COR-L47 (cell line): Measurements from ENCODE around the gene SRSF10.
A peak's percentile ranks its signal among the peaks of the same experiment; 100 is the strongest.
"Not testable (repeated sequence)": the region's sequence is repeated elsewhere in the genome, so short reads cannot be mapped to it uniquely, and the experiment has no call there.

Source experiments
- DNase-seq: peaks from one replicate; lab custom pipeline; 2025; lab: John Stamatoyannopoulos, UW

SRSF10 gene

DNA sequence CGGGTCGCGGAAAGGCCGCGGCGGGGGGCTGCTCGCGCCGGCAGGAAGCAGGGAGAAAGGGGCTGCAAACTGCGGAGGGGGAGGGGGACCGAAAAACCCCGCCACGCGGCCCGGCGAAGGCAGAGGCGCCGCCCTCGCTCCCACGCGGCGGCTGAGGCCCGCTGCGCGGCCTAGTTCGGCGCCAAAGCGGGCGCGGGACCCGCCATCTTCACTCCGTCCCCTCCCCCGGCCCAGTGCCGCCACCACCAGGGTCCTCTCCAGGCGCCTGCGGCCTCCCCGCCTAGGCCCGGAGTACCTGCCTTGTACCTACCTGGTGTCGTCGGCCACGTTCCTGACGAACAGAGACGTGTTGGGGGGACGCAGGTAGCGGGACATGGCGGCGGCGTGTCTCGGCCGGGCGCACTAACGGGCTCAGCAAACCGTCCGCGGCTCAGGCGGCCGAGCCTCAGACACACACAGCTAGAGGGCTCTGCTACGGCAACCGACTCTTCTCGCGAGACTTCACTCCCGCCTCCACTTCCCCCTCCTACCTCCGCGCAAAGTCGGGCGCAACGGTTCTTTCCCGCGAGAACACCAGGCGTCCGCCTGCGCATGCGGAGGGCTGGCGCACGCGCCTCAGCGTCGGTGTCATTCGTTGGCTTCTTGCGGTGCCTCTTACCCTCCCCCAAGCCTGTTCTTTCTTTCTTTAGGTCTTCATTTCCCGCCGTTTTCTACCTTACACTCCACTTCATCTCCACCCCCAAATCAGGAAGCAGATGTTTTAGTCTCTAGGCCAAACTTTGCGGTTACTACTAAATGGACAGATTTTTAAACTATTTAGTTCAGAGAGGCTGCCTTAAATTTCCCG lies at the start of gene SRSF10:
Gene SRSF10 (minus strand): TSS at position 447 of the 847 bp plus-strand sequence. CDS start 72 bp downstream, at position 375.
- peak; percentile 99 for DNase-seq

DNA sequence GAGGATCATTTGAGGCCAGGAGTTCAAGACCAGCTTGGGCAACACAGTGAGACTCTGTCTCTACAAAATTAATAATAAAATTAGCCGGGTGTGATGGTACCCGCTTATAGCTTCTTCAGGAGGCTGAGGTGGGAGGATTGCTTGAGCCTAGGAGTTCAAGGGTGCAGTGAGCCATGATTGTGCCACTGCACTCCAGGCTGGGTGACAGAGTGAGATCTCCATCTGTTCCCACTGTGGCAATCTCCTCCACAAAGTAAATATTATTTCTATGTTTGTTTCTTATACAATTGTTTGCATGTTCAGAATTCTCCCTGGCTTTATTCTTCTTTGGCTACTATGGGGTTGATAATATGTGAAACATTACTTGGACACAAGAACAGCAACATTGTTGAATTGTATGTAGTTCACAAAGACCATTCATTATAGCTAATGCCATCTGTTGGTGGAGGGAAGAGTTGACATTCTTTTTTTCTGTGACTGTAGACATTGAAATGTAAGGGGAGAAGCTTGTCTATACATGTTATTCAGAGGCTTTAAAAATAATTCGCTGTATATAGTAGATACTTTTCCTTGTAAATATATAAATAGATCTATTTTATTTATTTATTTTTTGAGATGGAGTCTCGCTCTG lies 47.8 kb upstream of the SRSF10 start:
- DNase-seq: no peak

DNA sequence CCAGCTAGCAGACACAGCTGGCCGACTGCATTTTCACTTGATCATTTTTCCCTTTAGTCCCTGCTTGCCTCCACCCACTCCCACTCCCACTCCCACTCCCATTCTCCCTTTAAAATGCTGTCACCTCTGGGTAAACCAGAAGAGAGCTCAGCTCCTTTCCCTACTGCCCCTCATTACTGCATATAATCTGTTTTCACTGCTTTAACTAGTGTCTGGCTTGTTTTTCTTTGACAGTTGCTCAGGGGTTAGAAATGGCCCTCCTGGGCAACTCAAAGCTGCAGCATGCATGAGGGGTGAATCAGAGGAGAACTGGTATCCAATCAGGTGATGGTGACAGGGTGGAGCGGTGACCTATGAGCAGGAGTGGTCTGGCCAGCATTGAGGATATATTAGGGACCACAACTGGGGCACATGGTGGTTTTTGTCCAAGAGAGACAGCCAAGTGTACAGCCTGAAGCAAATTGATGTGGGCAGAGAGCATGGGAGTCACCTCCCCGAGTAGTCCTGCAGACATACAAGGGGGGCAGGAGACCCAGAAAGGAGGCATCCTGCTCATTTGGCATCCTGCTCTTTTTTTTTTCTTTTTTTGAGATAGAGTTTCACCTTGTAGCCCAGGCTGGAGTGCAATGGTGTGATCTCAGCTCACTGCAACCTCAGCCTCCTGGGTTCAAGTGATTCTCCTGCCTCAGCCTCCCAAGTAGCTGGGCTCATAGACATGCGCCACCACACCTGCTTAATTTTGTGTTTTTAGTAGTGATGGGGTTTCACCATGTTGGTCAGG lies 42.6 kb upstream of the SRSF10 start:
- no peak for DNase-seq

DNA sequence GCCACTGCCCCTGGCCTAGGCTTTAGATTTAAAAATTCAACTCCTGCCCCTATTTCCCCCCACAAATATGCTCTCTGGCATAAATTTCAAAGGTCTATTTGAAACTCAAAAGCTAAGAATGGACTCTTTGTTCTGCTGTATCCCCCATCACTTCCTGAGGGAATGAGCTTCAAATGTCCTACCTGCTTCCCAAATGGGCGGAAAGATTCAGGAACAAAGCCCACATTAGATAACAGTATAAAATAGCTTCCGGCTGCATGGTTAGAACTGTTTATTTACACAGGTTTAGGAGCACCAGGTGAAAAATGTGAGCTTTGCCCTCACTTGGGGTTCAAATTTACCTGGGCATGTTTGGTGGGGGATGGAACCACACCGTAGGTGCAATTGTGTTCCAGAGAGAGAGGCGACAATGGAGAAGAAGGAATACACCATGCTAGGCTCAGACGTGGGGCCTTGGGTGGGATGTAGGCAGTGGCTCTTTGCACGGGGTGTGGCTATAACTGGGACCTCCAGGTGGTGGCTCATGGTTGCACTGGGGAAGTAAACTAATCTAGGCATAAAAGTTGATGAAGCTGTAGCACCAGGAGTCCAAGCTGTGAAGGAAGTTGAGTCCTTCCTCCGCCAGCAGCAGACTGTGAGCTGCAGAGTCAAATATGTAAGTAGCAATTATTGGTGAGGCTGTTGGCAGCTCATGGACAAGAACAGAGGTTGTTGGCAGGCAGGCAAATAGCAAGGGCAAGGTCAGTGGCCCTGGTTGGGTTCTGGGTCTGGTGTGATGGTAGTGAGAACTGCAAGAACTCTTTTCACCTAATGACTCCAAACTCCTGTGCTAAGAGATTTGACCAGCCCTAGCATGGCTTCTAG lies 41.5 kb upstream of the SRSF10 start:
- DNase-seq: no peak

DNA sequence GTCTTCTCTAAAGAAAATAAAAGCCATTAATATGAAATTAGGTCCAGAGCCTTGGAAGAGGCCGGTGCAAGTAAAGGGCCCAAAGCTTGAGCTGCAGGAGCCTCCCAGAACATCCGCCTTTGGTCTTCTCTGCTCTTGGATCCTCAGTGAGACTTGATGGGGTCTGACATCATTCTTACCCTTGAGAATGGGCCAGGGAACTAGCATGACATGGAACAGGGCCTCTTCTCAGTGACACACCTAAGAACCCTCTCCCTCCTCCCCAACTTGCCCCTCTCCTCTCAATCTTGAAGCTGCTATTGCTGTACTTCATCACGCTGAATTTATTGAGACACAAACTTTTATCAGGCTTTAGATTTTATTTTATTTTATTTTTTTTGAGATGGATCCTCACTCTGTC lies 40.3 kb upstream of the SRSF10 start:
- no peak for DNase-seq

DNA sequence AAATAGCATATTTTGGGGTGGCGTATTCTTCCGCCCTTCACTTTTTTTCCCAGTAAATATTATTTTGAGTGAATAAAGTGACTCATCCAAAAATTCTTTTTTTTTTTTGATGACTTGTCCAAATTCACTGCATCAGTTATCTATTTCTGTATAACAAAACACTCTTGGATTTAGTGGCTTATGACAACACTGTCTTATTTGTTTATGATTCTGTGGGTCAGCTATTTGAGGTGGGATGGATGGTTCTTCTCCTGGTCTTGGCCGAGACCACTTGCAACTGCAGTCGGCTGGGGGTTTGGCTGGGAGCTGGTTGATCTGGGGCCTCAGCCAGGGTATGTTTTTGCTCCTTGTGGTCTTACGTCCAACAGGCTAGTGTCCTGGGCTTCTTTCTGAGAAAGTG lies 39.9 kb upstream of the SRSF10 start:
- DNase-seq: no peak

DNA sequence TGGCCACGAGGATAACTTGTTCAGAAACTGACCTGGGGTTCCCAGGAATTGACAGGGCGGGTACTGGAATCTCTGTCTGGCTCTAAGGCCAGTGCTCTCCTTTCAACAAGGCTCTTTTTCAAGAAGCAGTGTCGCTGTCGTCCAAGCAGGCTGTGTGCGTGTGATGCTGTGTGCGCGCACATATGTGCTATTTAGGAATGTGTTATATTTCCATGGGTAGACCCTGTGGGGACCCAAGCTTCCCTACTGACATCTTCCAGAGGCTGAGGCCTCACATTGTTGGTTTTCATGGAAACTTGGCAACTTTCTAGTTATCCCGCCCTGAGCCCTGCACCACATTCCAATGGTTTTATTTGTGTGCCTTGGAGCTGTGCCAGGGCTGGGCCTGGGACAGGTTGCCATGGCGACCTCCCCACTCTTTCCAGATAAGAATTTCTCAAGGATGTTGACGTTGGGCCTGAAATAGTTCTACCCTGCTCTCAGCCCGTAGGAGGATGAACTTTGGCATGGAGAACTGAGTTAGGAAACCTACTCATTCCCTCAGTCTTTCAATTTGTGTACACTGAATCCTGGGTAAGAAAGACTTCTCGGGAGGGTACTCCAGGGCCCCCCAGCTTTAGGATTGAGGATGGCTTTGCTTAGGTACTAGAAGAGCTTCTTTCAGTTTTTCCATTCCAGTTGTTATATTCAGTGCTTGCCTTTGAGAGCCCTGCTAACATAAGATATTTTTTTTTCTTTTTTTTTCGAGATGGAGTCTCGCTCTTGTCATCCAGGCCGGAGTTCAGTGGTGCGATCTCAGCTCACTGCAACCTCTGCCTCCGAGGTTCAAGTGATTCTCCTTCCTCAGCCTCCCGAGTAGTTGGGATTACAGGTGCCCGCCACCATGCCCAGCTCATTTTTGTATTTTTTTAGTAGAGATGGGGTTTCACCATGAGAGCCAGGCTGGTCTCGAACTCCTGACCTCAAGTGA lies 38.8 kb upstream of the SRSF10 start:
- no peak for DNase-seq

DNA sequence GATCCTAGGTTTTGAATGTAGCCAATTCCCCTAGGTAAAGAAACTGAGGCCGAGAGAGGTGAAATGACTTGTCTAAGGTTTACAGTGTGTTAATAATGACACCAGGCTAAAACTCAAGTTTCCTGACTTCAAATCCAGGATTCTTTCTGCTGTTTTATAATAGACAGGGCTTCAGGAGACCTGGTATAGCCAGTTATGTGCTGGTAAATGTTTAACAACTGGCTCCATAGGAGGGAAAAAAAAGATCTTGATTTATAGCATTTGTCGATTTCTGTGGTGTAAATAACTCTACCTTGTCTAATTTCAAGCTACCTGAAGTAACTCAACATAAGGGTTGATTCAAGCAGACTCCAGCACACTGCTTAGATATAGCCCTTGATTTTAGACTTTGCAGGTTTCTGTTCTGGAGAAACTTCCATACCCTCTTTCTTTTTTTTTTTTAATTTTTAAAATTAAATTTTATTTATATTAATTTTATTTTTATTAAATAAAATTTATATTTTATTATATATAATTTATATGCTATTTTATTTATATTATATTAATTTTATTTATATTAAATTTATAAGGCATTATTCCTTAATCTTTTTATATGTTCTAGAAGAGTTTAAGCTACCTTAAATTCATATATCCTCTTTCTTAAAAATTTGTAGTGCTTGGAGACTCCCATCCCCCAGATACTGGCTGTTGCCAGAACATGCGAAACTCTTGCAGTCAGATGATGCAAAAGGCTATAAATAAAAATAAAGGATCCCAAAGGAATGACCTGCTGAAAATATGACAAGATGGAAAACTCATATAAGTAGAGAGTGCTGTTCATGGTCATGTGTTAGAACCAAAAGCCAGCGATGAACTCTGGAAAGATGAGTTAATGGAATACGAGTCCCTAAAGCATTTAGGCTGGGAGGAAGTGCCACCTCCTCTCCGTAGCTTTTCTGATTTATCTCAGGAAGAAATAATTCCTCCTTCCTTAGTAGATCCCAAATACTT lies 35.4 kb upstream of the SRSF10 start:
- no peak for DNase-seq

DNA sequence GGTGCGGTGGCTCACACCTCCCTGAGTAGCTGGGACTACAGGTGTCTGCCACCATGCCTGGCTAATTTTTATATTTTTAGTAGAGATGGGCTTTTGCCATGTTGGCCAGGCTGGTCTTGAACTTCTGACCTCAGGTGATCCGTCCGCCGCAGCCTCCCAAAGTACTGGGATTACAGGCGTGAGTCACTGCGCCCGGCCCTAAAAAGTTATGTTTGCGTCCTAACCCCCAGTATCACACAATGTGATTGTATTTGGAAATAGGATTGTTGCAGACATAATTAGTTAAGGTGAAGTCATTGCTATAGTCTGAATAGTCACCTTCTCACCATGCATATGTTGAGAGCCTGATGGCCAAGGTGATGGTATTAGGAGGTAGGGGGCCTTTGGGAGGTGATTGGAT lies 32.8 kb upstream of the SRSF10 start:
- DNase-seq: not testable (repeated sequence)

DNA sequence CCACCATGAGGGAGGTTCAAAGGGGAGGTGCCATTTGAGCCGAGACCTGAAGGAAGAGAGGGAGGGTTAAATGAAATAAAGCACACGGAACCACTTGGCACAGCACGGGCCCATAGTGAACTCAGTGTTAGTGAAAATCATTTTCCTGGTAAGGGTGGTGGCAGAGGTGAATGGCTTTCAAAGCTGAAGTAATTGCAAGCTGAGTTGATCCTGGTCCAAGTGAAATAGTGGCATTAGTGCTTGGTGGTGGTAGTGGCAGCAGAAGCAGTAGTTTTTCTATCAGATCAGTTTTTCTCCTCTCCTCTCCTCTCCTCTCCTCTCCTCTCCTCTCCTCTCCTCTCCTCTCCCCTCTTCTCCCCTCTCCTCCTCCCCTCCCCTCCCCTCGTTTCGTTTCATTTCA lies 30.5 kb upstream of the SRSF10 start:
- DNase-seq: no peak

DNA sequence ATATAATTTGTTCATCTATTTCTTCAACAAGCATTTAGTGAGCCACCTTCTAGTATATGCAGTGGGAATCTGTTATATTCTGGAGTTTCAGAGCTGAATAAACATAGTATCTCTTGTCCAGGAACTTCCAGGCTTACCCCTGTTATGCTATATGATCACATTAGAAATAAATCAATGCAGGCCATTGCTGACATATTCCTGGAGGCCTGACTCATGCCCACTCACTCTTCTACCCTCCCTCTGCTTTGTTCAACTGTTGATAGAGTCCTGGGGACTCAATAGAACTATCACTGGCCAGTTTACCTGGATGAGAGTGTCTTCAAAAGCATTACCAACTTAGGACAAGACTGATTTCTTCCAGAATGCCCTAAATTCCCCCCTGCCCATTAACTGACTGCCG lies 29.3 kb upstream of the SRSF10 start:
- DNase-seq: no peak

DNA sequence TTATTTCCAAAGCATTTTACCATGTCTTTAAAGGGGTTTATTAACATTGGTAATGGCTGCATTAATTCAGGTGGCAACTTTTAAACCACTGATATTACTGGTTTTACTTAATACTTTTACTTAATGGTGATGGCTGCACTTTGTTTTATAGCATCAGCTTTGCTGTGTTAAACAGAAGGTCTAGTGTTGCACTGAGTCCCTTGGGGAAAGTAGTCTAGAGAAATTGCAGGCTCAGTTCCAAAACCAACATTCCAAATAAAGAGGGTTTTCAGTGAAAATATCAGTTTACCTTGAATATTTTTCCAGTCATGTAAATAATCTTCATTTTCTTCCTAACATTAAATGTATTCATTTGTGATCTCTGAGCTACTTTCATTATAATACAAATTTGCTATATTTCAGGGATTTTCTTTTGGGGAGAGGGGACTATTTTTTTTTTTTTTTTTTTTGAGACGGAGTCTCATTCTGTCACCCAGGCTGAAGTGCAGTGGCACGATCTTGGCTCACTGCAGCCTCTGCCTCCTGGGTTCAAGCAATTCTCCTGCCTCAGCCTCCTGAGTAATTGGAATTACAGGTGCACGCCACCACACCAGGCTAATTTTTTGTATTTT lies 28.6 kb upstream of the SRSF10 start:
- not testable (repeated sequence) for DNase-seq

DNA sequence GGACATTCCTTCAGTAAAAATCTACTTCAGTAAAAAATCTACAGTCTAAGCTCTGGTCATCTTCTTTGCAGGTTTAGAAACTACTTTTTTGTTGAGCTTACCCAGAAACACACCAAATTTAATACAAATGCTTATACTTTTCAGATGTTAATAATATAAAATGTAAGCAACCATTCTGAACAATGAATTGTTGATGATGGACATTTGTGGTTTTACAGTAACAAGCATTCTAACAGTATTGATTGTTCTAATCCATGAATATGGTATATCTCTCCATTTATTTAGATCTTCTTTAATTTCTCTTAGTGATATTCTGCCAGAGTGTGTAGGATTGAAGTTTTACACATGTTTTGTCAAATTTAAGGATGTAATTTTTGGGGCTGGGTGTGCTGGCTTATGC lies 27.0 kb upstream of the SRSF10 start:
- DNase-seq: no peak

DNA sequence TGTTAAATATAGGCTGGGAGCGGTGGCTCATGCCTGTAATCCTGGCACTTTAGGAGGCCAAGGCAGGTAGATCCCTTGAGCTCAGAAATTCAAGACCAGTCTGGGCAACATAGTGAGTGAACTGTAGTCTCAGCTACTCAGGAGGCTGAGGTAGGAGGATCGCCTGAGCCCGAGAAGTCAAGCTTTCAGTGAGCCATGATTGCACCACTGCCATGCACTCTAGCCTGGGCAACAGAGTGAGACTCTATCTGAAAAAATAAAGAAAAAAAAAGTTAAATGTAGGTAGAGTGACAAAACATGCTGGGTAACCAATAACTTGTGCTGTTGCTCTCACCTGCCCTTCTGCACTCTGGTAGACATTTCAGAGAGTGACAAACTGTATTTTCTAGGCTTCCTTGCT lies 25.0 kb upstream of the SRSF10 start:
- no peak for DNase-seq

DNA sequence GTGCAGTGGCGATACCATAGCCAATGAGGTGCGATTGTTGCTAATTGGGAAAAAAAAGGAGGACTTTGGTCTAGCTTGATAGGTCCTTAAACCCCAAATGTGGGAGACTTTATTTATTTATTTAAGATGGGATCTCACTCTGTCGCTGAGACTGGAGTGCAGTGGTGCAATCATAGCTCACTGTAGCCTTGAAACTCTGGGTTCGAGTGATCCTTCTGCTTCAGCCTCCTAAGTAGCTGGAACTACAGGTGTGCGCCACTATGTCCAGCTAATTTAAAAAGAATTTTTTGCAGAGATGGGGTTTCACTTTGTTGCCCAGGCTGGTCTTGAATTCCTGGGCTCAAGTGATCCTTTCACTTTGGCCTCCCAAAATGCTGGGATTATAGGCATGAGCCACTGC lies 24.0 kb upstream of the SRSF10 start:
- no peak for DNase-seq

DNA sequence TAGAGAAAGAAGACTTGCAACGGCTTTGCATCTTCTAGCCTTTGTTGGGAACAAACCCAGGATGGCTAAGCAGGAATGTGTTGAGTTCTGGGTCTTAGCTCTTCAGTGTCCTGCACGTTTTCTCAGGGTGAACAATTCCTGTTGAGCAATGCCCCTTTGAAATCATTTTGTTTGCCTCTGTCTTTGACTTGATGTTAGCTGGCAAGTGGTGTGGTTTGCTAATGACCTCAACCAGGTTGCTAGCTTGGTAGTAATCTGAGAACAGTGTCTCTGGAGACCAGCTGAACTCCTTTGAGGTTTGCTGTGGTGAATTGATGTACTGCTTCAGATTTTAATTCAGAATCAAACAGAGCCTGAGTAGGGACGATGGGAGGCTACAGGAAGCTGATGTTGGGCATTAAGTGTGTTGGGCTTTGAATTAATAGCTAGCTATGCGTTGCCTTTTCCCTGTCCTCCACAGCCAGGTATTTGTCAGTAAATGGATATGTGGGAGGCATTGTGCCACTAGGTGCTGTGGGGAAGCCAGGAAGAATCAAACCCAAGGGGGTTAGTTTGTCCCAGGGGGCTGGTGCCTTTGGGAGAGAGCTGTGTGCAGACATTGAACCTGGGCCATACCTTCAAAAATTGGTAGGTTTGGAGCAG lies 23.3 kb upstream of the SRSF10 start:
- DNase-seq: no peak

DNA sequence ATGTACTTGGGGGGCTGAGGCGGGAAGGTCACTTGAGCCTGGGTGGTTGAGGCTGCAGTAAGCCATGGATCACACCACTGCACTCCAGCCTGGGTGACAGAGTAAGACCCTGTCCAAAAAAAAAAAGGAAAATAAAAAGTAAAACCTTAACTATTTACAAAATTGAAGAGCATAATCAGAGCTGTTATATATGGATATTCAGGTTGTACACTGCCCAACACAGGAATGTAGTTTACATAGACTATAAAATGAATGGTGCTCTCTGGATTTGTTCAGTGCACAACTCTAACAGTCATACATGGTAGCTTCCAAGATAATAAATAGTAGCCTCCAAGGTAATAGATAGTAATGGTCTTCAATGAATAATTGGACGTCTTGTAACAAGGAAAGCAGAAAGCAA lies 22.6 kb upstream of the SRSF10 start:
- DNase-seq: no peak

DNA sequence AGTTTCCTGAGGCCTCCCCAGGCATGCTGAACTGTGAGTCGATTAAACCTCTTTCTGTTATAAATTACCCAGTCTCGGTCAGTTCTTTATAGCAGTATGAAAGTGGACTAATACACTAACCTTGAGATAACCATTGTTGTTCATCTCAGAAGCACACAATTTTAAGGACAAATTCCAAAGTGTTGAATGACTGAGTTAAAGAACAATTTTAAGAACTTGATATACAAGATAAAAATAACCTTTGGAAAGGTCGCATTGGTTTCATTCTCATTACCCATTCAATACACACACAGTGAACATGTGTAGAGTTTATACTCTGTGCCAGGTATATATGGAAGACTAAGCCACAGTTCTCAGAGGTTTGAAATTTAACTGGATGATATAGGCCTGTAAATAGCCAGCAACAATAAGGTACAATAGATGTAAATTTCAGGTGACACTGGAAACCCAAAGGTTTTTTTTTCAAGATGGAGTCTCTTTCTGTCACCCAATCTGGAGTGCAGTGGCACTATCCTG lies 19.1 kb upstream of the SRSF10 start:
- no peak for DNase-seq
